ENCODE results near the gene TRIM10.
"Not testable (repeated sequence)": the region's sequence is repeated elsewhere in the genome, so short reads cannot be mapped to it uniquely, and the experiment has no call there.

TRIM10 gene

DNA sequence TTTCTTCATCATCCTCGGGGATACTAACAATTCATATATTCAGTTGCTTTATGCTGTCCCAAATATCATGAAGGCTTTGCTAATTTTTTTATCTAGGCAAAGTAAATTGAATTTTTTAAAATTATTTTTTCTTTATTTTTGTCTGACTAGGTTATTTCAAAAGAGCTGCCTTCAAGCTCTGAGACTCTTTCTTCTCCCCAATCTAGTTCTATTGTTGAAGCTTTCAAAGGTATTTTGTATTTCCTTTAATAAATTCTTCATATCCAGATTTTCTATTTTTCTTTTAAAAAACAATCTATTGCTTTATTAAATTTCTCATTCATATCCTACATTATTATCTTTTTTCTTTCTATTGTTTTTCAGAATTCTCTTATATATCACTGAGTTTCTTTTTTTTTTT is 19.1 kb upstream of the TRIM10 start:
- no peak for DNase-seq
- intact Hi-C loops (cut with DNase I) = no loop called here

GRCh38 chr6:30178837-30179236 is 17.8 kb upstream of the TRIM10 start:
- no peak for DNase-seq
- intact Hi-C loops (cut with DNase I) = no loop called here

DNA sequence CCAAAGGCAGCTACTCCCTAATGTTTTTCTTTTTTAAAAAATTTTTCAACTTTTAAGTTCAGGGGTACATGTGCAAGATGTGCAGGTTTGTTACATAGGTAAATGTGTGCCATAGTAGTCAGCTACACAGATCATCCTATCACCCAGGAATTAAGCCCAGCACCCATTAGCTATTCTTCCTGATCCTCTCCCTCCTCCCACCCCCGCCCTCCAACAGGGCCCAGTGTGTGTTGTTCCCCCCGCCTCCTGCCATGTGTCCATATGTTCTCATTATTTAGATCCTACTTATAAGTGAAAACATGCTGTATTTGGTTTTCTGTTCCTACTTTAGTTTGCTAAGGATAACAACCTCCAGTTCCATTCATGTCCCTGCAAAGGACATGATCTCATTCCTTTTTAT is 14.8 kb upstream of the TRIM10 start:
- DNase-seq = no peak

DNA sequence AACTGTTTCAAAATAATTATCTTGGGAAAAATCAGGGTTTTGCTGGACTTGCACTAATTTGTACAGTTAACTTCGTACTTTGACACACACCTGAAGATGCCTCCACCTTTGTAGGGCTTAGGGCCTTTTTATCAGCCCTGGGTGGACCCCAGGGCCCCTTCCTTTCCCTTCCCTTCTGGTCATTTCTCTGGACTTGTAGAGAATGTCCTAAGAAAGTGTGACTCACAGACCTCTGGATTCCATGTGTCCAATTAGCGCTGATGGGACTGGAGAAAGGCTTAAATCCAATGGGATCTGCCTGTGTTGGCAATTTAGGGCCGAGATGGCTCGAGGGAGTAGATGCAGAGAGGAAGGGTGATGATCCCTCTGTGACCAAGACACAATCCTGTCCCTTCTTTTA is 11.7 kb upstream of the TRIM10 start:
- intact Hi-C loops (cut with DNase I) = no loop called here

More for the DNA sequence above, 14.8 kb upstream of the TRIM10 start:
- intact Hi-C loops (cut with DNase I) = no loop called here

GRCh38 chr6:30171677-30172471 is 10.9 kb upstream of the TRIM10 start:
- intact Hi-C loops (cut with DNase I) = no loop called here
- DNase-seq = no peak

More for the DNA sequence above, 11.7 kb upstream of the TRIM10 start:
- DNase-seq = no peak

DNA sequence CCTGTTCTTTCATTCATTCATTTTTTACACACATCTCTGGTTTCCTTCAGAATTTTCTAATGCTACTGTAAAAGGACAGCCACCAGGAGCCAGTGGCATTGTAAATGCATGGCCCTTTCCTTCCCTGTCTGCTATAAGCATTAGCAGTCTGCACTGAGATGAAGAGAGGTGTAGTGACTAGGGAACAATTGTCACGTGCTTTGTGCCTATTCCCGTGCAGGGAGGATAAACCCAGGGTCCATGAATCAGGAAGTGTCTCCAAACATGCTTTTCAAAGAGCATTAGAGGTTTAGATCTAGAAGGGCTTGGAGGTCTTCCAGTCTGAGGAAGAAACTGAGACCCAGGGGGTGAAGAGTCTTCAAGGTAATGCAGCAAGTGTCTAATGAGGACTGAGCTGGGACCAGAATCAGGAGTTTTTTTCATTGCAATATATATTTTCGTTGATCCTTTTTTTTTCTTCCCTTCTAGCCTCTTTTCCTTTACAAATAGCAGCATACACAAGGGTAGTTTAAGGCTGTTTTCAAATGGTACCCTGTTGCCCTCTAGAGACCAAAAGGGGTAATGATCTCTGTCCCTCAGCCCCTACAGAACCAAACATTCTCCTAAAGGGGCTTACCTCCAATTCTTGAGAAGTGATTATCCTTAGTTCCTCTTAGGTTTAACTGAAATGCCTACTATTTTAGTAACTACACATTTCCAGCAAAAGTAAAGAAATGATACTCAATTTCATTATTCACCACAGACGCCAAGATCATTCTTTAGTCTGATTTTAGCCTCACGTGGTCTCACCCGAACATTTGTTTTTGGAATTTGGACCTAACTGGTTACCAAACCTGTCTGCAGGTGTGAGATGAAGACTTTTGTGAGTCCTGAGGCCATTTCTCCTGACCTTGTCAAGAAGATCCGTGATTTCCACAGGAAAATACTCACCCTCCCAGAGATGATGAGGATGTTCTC is 8.9 kb upstream of the TRIM10 start:
- intact Hi-C loops (cut with DNase I) = no loop called here
- DNase-seq = peak in 3 of 42 donors; percentile 13 to 36 (median 34)

GRCh38 chr6:30168741-30169140 is 7.7 kb upstream of the TRIM10 start:
- intact Hi-C loops (cut with DNase I) = no loop called here
- DNase-seq = no peak

DNA sequence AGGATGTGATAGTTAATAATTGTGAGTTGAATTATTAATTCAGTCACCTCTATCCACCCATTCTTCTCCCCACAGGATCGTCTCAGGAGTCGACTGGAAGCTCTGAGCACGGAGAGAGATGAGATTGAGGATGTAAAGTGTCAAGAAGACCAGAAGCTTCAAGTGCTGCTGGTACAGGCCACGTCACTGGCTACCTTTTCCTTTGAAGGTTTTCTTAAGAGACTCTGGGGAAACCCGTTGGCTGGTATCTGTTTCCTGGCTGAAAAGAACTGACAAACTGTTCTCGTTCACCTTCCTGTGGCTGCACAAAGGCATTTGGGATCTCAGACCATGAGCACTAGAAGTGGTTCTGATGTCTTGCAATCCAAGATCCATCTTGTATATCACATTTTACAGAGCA is 6.1 kb upstream of the TRIM10 start:
- intact Hi-C loops (cut with DNase I) = no loop called here
- DNase-seq = no peak

DNA sequence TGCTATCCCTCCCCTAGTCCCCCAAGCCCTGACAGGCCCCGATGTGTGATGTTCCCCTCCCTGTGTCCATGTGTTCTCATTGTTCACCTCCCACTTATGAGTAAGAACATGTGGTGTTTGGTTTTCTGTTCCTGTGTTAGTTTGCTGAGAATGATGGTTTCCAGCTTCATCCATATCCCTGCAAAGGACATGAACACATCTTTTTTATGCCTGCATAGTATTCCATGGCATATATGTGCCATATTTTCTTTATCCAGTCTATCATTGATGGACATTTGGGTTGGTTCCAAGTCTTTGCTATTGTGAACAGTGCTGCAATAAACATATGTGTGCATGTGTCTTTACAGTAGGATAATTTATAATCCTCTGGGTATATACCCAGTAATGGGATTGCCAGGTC is 4.2 kb upstream of the TRIM10 start:
- intact Hi-C loops (cut with DNase I); DNase-seq: not testable (repeated sequence)

DNA sequence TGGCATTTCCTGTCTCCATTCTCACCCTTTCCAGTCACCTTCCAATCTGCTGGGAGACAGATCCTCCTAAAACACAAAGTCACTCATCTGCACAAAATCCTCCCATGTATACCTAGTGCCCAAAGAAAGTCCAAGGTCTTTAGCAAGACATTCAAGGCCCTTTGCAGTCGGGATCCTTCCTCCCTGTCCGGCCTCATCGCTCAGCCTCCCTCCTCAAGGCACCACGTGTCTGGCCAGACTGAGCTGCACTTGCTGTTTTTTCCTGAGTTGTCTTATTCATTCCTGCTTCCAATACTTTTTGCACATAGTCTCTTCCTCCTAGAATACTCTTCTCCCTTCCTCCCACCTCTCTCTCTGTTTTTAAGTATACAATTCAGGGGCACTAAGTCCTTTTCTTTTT is 3.7 kb upstream of the TRIM10 start:
- intact Hi-C loops (cut with DNase I) = no loop called here
- DNase-seq = no peak

GRCh38 chr6:30163918-30164654 is 3.1 kb upstream of the TRIM10 start:
- intact Hi-C loops (cut with DNase I) = no loop called here
- DNase-seq = no peak

DNA sequence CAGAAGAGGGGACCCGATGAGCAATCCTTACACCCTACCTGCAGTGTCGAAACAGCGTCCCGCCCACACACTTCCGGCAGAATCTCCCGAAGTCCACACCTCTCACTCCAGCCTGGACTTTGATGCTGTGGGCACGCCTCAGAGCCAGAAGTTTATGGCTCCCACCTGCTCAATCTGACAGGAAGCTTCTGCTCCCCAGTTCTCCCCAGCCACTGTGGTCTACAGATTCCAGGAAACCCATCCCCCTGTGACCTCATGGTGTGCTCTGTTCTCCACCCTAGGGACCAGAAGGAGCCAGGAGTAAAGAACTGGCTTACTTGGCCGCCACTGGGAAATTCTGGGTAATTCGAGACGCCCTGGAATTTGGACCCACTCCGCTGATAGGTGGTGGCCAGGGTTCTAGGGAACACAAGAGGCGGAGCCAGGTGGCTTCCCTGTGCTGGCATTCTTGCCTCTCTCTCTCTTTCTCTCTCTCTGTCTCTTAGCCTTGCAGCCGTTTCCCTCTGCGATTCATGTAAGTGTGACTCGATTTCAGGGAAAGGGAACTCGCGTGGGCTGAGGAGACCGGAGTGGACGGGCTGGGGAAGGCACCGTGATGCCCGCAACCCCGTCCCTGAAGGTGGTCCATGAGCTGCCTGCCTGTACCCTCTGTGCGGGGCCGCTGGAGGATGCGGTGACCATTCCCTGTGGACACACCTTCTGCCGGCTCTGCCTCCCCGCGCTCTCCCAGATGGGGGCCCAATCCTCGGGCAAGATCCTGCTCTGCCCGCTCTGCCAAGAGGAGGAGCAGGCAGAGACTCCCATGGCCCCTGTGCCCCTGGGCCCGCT is 2.3 kb upstream of the TRIM10 start, which contains the start of gene TRIM15:
TRIM15 (plus strand) TSS at position 457 of the 828 bp plus-strand sequence; CDS start at position 596, 139 bp downstream.
- intact Hi-C loops (cut with DNase I) = no loop called here
- DNase-seq = no peak

GRCh38 chr6:30162265-30163089 is 1.5 kb upstream of the TRIM10 start:
- no peak for DNase-seq
- intact Hi-C loops (cut with DNase I) = no loop called here

- DNase-seq = no peak
- intact Hi-C loops (cut with DNase I) = no loop called here
Measured at GRCh38 chr6:30160008-30160784, 815 bp downstream of the TRIM10 start.

GRCh38 chr6:30158475-30159040 is 2.5 kb downstream of the TRIM10 start:
- DNase-seq = no peak
- intact Hi-C loops (cut with DNase I) = no loop called here

GRCh38 chr6:30157999-30158398 is 3.0 kb downstream of the TRIM10 start:
- DNase-seq = no peak
- intact Hi-C loops (cut with DNase I) = no loop called here

GRCh38 chr6:30157581-30157980 is 3.4 kb downstream of the TRIM10 start:
- DNase-seq = no peak
- intact Hi-C loops (cut with DNase I) = no loop called here

All from head of caudate nucleus (tissue), 42 donors.